ENCODE measurements around the gene SYDE2.

DNA sequence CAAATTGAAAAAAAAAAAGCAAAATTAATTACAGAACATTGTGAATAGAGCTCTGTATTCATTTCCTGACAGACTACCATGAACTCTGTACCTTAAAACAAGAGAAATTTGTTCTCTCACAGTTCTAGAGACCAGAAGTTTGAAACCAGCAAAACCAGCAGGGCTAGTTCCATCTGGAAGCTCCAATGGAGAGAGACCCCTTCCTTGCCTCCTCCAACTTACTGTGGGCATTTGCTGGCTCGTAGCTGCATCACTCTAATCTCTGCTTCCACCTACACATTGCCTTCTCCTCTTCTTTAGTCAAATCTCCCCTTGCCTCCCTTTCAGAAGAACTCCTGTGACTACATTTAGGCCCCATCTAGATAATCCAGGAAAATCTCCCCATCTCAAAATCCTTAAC lies 56.5 kb downstream of the SYDE2 start:
- TF ChIP-seq, protein P1, sequence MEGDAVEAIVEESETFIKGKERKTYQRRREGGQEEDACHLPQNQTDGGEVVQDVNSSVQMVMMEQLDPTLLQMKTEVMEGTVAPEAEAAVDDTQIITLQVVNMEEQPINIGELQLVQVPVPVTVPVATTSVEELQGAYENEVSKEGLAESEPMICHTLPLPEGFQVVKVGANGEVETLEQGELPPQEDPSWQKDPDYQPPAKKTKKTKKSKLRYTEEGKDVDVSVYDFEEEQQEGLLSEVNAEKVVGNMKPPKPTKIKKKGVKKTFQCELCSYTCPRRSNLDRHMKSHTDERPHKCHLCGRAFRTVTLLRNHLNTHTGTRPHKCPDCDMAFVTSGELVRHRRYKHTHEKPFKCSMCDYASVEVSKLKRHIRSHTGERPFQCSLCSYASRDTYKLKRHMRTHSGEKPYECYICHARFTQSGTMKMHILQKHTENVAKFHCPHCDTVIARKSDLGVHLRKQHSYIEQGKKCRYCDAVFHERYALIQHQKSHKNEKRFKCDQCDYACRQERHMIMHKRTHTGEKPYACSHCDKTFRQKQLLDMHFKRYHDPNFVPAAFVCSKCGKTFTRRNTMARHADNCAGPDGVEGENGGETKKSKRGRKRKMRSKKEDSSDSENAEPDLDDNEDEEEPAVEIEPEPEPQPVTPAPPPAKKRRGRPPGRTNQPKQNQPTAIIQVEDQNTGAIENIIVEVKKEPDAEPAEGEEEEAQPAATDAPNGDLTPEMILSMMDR (conservative IDR thresholded peaks at IDR 0.05; ENCODE audit: low read depth, low read length): no peak
- no peak for TF ChIP-seq EZH2 (IDR thresholded peaks at IDR 0.05; ENCODE audit: borderline replicate concordance, low read depth, low read length, poor library complexity, severe bottlenecking)

Data from A673 (cell line).